ENCODE data around the gene SLC6A6.

DNA sequence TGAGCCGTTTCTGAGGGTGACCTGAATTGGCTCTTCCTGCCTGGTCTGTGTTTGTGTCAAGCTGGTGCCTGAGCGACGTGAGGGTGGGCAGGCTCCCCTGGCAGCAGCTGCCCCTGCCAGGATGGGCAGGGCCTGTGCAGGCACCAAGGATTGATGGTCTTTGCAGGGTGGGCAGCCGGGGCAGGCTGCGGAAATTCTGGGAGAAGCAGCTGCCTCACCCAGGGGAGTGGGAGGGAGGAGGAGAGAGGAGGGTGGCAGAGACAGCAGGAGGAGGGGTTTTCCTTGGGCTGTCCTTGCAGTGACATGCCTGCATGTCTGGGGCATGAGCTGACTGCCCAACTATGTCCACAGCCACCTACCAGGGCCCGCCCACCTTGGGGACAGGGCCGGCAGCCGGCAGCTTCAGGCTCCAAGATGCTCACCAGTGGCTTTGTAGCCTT, 27.9 kb upstream of the SLC6A6 start:
- TF ChIP-seq CTCF (IDR thresholded peaks at IDR 0.05; ENCODE audit: insufficient read depth, low read length, poor library complexity, severe bottlenecking) (no peak), EZH2phosphoT487 (conservative IDR thresholded peaks at IDR 0.05; ENCODE audit: low read length) (no peak)

All from SU-DHL-6 (cell line).